Measurements from ENCODE around the gene PRDM1.

PRDM1 gene

DNA sequence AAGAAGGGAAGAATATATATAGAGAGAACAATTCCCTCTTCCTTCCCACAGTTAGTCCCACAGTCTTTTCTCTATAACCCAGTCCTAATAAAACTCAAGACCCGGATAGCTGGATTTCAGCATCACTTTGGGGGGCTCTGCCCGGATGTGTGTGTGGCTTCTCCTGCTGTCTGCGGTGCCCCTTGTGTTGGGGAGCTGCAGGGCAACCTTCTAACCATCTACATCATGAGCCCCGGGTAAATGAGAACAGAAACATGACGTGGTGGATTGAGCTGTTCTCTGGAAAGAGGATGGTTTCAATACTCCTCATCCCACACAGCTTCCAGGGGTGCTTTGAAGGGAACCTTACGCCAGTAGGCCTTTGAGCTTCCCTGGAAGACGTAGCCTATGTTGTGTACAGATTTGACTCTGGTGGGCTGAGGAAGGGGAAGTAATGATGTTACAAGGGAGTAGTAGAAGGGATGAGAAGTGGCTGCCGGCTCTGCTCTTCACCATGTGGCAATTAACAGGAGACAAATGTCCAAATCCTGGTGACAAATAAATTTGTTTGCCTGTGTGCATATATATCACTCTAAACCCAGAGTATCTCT is 13.5 kb upstream of the PRDM1 start:
- no peak for DNase-seq

DNA sequence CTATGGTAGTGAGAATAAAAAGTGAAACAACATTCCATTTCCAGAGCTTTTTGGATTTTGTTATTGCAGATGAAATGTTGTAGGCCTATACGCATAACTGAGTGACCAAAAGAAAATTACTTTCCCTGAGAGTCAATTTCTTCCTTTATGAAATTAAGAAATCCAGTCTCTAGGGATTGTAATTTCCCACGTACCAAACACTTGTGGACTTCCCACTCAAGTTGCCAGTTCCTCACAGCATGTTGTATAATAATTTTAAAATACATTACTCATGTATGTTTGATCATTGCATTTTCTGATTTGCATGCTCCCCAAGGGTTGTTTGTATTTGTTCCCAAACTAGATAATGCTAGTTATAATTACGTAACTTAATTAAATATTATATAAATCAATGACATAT is 12.0 kb upstream of the PRDM1 start:
- no peak for DNase-seq

DNA sequence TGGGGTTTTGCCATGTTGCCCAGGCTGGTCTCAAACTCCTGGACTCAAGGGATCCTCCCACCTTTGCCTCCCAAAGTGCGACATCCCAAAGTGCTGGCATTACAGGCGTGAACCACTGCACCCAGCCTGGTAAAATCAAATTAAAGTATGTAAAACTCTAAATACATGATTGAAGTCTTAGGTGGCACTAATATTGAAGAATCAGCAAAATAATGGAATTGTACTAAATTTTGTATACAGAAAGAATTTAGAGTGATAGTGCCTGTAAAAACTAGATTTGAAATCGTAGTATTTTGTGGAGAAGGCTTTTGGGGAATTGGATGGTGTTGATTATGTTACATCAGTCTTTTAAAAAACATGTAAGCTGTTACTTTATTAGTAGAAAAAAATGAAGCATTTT is 10.0 kb upstream of the PRDM1 start:
- DNase-seq = no peak

DNA sequence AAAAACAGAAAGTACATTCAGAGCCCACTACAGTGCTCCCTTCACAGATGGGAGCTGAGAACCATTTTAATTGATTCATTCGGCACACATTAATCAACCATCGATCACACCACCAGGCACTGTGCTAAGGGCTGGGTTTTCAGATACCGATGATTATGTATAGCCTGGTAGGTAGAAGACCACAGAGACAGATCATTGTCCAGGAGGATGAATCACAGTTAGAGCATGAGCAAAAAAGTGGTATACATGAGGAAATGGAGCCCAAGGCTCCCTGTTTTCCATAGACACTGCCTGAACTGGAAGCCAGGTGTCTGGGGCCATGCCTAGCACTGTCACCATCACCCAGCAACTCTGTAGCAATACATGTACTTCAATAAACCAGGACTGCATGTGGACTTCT is 9.0 kb upstream of the PRDM1 start:
- no peak for DNase-seq

DNA sequence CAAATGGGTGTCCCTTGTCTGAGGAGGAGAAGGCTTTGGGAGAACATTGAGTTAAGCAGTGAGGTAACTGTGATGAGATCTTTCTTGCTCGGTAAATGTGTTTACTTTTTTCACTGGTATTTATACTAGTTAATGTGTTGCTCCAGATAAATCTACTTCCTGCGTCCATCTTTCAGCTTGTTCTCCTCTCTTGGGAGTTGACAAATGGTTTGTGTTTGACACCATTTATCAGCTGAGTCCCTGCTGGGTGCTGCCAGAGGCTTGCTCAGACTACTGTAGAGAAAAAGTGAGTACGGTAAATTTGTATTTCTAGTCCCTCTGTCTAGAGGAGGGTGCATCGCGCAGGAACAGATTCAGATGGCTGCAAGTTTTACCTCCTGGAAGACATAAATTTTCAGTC is 8.3 kb upstream of the PRDM1 start:
- no peak for DNase-seq

DNA sequence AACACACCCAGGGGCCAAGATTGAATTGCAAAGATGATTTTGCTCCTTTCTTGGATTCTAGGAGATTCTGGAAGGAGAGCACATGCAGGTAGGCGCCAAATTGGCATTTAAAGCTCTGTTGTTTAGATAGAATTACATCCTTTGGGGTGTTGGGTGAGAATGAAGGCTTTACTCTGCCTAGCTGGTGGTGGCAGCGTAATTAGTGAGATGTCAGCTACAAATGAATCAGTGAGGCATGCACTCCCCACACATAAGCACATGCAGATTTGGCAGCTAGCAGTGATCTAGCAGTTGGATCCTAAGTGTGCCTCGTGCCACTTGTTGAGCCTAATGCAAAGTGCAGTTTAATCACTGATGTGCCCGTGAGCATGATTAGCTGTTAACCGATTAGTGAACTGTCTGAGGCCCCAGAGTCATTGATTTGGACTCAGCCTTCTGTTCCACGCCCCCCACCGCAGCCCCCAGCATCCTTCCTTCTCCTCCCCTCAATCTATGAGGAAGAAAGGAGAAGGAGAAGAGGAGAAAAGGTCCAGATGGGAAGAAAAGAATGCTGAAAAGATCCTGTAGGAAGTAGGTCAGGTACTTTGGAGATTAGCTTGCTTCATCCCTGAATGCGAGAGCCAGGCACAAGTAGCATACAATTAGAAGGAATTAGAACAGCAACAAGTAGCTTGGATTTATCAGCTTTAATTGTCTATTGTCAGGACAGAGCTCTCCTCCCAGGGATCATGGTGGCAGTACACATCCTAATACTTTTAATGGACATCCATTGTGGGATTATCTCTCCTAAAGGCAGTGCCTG is 6.0 kb upstream of the PRDM1 start:
- DNase-seq = no peak

DNA sequence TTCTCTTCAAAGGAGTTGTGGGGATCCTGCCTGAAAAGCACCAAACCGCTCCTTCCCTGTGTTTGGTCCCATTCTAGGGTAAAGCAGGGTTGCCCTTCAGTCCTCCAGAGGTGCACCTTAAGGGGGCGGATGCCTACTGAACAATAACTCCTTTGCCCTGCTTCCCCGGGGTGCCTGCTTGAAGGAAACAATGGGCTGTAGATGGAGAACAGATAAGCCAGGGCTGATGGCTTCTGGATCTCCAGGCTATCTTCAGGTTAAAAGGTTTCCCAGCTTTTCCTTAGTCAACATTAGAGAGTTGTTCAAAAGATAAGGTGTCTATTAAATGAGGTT is 5.4 kb upstream of the PRDM1 start:
- DNase-seq = no peak

DNA sequence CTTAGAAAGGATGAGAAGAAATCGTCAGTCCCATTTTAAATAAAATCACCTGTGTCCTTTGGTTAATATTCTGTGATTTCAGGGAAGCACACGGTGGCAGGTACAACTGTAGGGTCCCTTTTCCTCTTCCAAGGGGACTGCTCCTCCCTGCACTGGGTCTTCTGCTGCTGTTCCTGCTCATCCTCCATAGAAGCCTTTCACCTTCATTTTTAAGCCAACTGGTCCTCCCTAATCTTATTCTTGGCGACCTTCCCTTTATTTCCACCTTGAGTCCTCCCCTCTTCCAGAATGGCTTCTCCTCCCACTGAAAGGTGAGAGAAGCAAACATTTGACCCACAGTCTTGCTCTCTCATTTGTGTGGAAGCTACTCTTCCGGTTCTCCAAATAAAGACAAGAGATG is 4.4 kb upstream of the PRDM1 start:
- DNase-seq = no peak

DNA sequence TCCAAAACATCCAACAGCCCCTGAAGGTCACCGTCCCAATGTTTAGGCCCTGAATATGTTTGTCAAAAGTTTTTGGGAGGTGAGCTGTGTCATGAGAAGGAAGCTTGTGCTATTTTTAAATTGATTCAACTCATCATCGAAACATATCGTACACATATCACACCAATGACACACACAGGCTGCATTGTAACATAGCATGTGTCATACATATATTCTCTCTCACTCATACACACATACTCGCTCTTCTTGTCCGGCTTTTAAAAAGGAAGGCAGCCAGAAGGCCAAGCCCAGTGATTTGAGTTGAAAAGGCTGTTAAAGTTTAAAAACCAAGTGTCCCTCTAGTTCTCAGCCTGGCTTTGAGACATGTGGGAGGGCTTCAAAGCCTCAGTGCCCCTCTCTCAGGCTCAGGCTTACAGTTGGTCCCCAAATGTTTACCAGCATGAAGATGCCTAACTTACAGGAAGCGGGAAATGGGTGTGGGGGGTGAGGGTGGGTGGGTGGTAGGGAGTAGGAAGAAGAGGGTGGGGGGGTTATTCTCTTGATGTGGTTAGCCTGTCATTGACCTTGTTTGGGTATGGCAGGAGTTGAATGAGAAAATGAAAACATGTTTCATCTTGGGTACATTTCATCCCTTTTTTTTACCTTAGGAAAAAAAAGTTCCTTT is 3.3 kb upstream of the PRDM1 start:
- DNase-seq = no peak

DNA sequence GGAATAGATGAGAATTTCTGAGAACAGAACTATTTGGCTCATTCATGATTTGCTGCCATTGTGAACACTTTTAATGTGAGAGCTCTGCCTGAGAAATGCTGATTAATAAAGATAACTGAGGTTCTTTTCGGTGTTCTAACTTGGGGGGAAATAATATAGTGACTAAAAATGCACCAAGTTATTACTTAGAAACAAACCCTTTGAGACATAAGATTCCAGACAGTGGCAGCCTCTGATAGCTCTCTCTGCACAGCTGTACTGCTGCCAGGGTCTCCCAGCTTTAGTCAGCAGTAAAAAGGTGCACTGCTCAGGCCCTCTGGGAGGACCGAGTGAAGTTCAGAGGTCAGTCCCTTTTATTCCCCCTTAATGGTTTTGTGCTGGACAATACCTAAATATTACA is 2.5 kb upstream of the PRDM1 start:
- no peak for DNase-seq

DNA sequence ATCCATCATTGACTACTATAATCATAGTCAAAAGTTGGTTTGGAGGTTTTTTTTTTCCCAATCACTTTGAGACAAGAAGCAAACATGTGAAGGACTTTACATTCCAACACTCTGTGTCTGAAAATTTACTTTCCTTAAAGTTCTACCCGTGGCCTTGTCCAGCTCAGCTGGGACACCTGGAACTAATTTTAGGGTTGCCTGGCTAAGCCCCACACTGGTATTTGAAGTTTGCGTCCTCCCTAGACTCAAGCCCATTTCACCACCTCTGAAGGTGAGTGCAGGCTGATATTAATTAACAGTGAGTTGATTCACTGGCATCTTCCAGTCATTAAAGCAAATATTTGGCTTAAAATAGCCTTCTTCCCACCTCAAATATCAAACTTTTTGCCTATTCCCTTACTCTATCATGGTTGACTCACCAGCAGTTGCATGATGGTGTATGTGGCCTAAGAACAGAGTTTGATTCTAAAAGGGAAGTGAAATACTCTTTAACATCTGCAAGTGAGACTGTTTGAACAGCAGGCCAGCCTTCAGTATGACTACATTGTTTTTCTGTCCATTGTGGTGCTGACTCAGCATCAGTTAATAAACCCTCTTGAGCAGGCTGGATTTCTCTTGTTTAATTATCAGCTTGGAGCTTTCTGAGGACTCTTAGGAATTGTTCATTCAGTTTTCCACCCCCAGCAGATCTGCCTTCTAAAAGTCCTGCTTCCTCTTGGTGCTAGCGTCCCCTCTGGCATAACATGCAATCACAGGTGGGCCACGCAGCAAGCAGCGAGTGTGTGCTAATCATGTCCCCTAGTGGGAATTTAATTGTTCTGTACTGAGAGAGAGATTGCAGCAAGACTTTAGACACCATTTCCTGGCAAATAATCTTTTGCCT is 1.8 kb upstream of the PRDM1 start:
- no peak for DNase-seq

DNA sequence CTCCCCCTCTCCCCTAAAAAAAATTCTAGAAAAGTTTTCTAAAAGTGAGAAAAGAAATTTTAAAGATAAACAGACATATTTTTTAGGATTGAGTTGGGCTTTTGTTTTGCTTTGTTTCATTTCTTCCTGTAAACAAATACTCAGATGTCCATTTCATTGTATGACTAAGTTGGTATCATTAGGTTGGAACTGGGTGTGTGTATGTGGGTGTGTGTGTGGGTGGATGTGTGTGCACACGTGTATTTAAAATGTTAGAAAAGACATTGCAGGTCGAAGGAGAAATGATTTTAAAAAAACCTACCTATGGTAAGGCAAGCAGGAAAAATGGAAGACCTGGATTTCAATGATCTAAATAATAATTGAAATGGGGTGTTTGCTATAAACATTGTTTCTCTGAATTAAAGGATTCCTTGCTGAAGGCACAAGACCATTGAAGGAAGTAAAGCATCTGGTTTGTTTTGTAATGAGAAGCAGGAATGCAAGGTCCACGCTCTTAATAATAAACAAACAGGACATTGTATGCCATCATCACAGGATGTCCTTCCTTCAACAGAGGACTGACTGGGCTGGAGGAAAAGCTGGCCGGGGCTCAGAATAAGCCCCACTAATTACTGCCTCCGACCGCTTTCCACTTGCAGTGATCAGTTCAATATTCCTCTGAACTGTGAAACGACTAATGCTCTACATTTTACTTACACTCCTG is 996 bp upstream of the PRDM1 start:
- DNase-seq = no peak

DNA sequence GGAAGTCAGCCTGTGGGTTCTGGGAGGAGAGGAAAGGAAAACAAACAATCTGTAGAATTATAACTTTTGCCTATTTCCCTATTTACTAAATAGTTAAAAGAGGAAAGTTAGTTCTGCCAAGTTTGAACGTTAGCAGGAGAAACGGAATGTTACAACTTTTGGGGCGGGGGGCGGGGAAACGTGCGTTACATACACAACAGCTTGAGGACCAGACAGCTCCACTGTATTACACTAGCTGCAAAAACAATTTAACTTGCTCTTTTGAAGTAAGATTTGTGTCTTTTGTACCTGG is 498 bp upstream of the PRDM1 start:
- DNase-seq = no peak

DNA sequence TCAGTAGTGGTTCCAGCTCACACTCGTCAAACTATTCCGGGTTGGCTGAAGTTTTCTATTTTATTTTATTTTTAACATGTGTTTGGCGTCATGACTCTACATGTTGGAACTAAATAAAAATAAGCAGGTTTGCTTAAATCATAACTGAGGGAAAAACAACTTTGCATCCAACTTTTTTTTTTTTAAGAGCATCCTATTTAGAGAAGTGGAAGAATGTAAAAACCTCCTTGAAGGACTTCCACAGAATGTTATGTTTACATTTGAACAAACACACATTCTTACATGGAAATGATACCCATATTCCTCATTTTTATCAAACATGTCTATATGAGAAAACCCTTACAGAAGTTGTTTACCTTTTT is 659 bp downstream of the PRDM1 start:
- DNase-seq = no peak

DNA sequence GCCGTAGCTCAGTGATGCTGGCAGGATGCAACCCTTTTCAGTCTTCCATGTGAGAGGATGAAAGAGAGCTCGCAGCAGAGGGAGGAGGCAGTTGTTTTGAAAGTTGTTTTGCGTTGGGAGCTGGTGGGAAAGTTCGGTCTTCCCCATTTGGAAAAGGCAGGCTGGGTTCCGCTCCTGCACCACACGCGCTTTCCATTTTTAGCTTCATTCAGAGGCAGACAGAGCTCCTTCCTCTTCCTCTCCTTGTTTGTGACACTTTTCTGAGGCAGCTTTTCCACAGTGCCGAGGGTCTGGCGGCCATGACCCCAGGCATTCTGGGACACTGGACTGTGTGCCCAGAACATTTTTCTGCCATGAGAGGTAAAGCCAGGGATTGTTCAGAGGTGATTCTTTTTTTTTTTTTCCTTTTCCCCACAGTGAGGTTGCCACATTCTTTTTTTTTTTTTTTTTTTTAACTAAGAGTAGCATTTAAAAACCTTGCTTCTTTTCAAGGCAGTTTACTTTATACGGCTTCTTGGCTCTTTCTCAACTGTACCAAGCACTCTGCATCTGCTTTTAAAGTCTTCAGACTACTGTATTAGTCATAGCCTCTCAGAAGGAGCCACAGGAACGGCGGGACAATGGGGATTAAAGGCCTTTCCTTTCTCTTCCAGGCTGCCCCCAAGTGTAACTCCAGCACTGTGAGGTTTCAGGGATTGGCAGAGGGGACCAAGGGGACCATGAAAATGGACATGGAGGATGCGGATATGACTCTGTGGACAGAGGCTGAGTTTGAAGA is 1.6 kb downstream of the PRDM1 start:
- DNase-seq = no peak

DNA sequence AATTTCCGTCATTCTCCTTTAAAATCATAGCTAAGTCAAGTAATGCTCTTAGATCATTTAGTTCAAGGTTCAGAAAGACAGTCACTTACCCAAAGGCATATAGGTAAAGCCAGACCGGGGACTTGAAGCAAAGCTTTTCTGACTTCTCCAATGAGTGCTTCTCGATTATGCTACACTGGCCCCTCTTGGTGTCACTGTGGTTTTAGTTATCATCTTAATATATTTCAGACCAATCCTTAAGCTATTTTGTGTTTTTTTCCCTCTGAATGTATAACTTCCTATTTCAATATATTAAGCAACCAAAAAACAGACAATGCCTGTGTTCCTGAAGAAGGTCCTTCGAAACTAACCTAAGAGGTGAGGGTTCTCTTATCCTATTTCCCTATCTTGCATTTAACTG is 3.9 kb downstream of the PRDM1 start:
- DNase-seq = no peak

DNA sequence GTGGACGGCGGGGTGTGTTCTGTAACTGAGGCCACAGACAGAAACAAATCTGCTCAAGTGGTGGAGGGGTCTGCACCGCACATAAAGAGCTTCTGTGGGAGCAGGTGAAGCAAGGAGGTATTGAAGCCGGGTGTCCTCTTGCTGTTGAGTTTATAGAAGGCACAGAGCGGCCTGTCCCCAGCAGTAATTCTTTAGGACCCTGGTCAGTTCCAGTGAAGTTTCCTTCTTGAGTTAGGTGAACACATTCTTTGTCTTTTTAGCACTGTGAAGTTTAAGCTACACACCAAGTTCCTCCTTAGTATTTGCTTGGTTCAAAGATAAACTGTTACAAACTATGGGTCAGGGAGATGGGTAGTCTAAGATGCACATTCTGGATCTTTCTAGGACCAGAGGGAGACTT is 6.1 kb downstream of the PRDM1 start:
- DNase-seq = no peak

DNA sequence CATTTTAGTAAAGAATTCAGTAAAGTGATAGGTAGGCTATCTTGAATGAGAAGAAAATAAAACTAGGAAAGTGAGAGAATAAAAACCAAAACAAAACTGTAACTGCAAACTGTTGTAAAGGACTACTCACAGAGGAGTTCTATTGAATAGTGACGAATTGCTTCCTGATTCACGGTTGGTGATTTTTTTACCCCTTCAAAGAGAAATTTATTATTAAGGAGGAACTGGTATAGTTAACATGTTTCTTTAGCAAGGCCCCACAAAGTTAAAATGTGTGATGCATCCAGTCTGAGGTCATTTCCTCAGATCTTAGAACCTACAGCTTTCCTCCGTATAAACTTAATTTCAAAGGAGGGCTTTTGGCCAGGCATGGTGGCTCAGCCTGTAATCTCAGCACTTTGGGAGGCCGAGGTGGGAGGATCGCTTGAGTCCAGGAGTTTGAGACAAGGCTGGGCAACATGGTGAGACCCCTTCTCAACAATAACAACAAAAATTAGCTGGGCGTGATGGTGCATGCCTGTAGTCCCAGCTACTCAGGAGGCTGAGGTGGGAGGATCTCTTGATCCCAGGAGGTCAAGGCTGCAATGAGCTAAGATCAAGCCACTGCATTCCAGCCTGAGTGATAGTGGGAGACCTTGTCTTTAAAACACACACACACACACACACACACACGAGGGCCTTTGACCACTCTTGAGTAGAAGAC is 8.3 kb downstream of the PRDM1 start:
- no peak for DNase-seq

DNA sequence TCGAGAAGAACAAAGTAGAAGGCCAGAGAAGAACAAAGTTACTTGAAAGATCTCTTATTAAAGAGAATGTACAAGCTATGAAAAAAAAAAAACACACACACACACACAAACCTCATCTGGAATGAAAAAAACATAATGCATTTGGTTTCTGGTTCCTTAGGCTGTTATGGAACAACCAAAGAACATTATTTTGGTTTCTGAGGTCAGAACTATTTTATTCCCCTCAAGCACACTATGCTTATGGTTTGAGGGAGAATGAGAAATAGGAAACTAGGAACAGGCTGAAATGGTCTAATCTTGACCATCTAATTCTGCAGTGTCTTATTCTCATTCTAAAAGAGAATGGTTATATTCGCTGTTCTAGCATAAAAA is 8.8 kb downstream of the PRDM1 start:
- no peak for DNase-seq

DNA sequence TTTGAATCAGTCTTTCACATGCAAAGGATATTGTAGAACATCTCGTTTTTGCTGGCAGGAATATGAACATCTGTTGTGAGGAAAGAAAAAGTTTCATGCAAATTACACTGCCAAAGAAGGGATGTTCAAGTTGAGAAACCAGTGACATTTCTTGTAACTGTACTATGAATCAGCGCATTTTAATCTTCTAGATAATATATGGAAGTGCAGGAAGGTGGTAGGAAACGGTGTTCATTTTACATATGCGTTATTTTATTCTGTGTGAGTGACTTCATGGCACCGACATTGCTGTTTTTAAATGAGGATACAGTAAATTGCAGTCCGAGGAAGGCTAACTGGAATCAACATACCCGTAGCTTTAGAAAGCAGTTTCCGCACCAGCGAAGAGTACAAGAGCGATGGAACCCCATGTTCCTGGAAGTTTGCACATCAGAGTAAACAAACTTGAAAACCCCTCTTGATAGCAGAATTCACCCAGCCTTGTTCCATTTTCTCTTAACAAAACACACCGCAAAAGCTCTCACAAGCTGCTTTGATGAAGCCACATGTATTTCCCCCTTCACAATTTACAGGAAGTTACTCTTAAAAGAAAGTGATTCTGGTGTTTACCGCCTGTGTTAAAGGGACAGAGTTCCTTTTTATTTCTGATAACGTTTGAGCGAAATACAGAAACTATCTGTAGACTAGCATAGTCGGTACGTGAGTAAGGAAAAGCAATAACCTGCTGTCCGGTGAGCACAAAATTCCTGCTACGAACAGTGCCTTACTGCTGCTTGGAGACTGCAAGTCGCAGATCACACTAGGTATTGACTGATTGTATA is 11.5 kb downstream of the PRDM1 start:
- DNase-seq = peak; percentile 54

Measured in activated CD4-positive, alpha-beta T cell treated with anti-CD3 and anti-CD28 coated beads for 48 hours (primary cell).